Liver (tissue), 3 donors: ENCODE measurements around the gene ASB5.

Source experiments
- EGR1 ChIP-seq, 2 donors: IDR thresholded peaks; 2 replicates each; pipeline ENCODE4 v1.6.1; 2016 to 2018; ENCODE audit warnings: antibody characterized with exemption in 2 of 2, low read depth in 2 of 2
- FOXA1 ChIP-seq: IDR thresholded peaks from 2 replicates; pipeline ENCODE4 v1.6.1; 2016; ENCODE audit warnings: antibody characterized with exemption
- GABPA ChIP-seq, 2 donors: IDR thresholded peaks in 1 of 2; conservative IDR thresholded peaks in 1 of 2; 2 replicates each; pipeline ENCODE4 v1.6.1; 2016; ENCODE audit warnings: antibody characterized with exemption in 2 of 2, mild to moderate bottlenecking in 1 of 2, moderate library complexity in 1 of 2
- HNF4A ChIP-seq, 2 donors: conservative IDR thresholded peaks; 2 replicates each; pipeline ENCODE4 v1.6.1; 2016; ENCODE audit warnings: antibody characterized with exemption in 2 of 2, mild to moderate bottlenecking in 2 of 2
- HNF4G ChIP-seq: IDR thresholded peaks from 2 replicates; pipeline ENCODE4 v1.6.1; 2016; ENCODE audit warnings: antibody characterized with exemption
- JUND ChIP-seq, 2 donors: IDR thresholded peaks; 2 replicates each; pipeline ENCODE4 v1.6.1; 2016; ENCODE audit warnings: antibody characterized with exemption in 2 of 2
- RAD21 ChIP-seq, 2 donors: IDR thresholded peaks; 2 replicates each; pipeline ENCODE4 v1.6.1; 2016; ENCODE audit warnings: antibody characterized with exemption in 2 of 2, mild to moderate bottlenecking in 2 of 2
- SP1 ChIP-seq: IDR thresholded peaks from 2 replicates; pipeline ENCODE4 v1.6.1; 2018; ENCODE audit warnings: antibody characterized with exemption, mild to moderate bottlenecking
- TAF1 ChIP-seq: conservative IDR thresholded peaks from 2 replicates; pipeline ENCODE4 v1.6.1; 2016; ENCODE audit warnings: antibody characterized with exemption, mild to moderate bottlenecking
- YY1 ChIP-seq: IDR thresholded peaks from 2 replicates; pipeline ENCODE4 v1.6.1; 2016; ENCODE audit warnings: antibody characterized with exemption, mild to moderate bottlenecking
- TF ChIP-seq, protein P1 (sequence below): fragments of 150-350 bp; IDR thresholded peaks from 2 replicates; pipeline ENCODE4 v1.5.1; 2017; ENCODE audit warnings: improper control_type of control experiment, low read depth, low read length; ENCODE audit not compliant: missing input control
- TF ChIP-seq, protein P2 (sequence below): IDR thresholded peaks from 2 replicates; pipeline ENCODE4 v1.6.1; 2016; ENCODE audit warnings: antibody characterized with exemption
- TF ChIP-seq, protein P3 (sequence below): IDR thresholded peaks from 2 replicates; pipeline ENCODE4 v1.6.1; 2016; ENCODE audit warnings: antibody characterized with exemption
- TF ChIP-seq, protein P4 (sequence below): IDR thresholded peaks from 2 replicates; pipeline ENCODE4 v1.6.1; 2016; ENCODE audit warnings: antibody characterized with exemption, mild to moderate bottlenecking
- donor health status: healthy.
- donor health status: healthy.

DNA sequence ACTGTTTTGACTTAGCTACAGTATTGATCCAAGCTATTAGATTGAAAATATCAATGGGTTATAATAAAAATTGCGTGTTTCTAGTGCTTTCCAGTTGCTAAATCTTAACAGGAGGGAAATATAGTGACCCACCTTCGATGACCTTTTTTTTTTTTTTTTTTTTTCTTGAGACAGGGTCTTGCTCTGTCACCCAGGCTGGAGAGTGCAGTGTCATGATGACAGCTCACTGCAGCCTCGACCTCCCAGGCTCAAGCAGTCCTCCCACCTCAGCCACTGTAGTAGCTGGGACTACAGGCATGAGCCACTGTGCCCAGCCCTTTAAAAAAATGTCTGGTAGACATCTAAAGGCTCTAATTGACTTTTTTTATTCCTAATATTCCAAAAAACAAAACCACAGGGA lies 3.8 kb upstream of the ASB5 start:
- TF ChIP-seq YY1 (no peak), SP1 (no peak), JUND (IDR thresholded peaks at IDR 0.05) (no peak), EGR1 (IDR thresholded peaks at IDR 0.05; ENCODE audit: low read depth in 2 of 2) (no peak), GABPA (IDR thresholded peaks at IDR 0.05 in 1 of 2, conservative IDR thresholded peaks at IDR 0.05 in 1 of 2) (no peak), TAF1 (no peak), HNF4G (no peak), RAD21 (IDR thresholded peaks at IDR 0.05) (no peak), HNF4A (conservative IDR thresholded peaks at IDR 0.05) (no peak), FOXA1 (no peak)
- TF ChIP-seq, protein P1, sequence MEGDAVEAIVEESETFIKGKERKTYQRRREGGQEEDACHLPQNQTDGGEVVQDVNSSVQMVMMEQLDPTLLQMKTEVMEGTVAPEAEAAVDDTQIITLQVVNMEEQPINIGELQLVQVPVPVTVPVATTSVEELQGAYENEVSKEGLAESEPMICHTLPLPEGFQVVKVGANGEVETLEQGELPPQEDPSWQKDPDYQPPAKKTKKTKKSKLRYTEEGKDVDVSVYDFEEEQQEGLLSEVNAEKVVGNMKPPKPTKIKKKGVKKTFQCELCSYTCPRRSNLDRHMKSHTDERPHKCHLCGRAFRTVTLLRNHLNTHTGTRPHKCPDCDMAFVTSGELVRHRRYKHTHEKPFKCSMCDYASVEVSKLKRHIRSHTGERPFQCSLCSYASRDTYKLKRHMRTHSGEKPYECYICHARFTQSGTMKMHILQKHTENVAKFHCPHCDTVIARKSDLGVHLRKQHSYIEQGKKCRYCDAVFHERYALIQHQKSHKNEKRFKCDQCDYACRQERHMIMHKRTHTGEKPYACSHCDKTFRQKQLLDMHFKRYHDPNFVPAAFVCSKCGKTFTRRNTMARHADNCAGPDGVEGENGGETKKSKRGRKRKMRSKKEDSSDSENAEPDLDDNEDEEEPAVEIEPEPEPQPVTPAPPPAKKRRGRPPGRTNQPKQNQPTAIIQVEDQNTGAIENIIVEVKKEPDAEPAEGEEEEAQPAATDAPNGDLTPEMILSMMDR: no peak
- TF ChIP-seq, protein P2, sequence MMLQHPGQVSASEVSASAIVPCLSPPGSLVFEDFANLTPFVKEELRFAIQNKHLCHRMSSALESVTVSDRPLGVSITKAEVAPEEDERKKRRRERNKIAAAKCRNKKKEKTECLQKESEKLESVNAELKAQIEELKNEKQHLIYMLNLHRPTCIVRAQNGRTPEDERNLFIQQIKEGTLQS: no peak
- TF ChIP-seq, protein P3, sequence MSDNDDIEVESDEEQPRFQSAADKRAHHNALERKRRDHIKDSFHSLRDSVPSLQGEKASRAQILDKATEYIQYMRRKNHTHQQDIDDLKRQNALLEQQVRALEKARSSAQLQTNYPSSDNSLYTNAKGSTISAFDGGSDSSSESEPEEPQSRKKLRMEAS: no peak
- TF ChIP-seq, protein P4, sequence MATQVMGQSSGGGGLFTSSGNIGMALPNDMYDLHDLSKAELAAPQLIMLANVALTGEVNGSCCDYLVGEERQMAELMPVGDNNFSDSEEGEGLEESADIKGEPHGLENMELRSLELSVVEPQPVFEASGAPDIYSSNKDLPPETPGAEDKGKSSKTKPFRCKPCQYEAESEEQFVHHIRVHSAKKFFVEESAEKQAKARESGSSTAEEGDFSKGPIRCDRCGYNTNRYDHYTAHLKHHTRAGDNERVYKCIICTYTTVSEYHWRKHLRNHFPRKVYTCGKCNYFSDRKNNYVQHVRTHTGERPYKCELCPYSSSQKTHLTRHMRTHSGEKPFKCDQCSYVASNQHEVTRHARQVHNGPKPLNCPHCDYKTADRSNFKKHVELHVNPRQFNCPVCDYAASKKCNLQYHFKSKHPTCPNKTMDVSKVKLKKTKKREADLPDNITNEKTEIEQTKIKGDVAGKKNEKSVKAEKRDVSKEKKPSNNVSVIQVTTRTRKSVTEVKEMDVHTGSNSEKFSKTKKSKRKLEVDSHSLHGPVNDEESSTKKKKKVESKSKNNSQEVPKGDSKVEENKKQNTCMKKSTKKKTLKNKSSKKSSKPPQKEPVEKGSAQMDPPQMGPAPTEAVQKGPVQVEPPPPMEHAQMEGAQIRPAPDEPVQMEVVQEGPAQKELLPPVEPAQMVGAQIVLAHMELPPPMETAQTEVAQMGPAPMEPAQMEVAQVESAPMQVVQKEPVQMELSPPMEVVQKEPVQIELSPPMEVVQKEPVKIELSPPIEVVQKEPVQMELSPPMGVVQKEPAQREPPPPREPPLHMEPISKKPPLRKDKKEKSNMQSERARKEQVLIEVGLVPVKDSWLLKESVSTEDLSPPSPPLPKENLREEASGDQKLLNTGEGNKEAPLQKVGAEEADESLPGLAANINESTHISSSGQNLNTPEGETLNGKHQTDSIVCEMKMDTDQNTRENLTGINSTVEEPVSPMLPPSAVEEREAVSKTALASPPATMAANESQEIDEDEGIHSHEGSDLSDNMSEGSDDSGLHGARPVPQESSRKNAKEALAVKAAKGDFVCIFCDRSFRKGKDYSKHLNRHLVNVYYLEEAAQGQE: no peak
